ENCODE results near the gene SLC19A1.

The SLC19A1 gene

DNA sequence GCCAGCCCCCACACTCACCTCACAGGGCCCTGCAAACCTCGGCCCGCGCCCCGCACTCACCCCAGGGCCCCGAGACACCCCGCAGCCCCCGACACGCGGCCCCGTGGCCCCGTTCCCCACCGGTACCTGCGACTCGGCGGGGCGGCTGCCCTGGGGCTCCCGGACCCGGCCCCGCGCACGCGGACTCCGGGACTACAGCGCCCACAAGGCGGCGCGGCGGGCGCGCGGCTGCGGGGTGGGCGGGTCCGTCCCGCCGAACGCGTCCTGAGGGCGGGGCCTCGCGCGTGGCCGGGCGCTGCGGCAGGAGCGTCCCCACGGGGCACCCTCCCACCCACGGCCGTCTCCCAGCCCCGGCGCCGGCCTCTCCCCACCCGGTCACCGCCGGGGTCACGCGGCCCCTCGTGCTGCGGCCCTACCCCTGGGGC is at the start of gene SLC19A1:
Gene SLC19A1, minus strand, starts transcription at position 199 of the 425 bp plus-strand sequence. CDS start 4,481 bp downstream, outside the sequence.
- peak in 1 of 2 experiments; percentile 20 for DNase-seq (ENCODE audit: low read depth in 2 of 2)

DNA sequence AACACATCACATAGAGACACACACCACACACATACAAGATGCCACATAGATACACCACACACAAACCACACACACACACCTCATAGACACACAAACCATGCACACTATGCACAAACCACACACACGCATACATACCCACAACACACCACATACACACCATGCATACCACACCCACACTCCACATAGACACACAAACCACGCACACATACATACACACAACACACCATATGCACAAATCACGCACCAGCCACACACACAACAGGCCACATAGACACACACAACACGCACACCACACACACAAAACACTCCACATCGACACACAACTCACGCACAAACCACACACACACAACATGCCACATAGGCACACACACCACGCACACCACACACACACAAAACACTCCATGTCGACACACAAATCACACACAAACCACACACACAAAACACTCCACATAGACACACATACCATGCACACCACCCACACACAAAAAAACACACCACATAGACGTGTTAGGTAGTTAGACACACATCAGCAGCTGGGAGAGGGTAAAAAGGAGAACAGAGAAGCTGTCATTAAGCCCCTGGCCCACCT is 49.5 kb upstream of the SLC19A1 start:
- DNase-seq (ENCODE audit: low read depth in 2 of 2): no peak

DNA sequence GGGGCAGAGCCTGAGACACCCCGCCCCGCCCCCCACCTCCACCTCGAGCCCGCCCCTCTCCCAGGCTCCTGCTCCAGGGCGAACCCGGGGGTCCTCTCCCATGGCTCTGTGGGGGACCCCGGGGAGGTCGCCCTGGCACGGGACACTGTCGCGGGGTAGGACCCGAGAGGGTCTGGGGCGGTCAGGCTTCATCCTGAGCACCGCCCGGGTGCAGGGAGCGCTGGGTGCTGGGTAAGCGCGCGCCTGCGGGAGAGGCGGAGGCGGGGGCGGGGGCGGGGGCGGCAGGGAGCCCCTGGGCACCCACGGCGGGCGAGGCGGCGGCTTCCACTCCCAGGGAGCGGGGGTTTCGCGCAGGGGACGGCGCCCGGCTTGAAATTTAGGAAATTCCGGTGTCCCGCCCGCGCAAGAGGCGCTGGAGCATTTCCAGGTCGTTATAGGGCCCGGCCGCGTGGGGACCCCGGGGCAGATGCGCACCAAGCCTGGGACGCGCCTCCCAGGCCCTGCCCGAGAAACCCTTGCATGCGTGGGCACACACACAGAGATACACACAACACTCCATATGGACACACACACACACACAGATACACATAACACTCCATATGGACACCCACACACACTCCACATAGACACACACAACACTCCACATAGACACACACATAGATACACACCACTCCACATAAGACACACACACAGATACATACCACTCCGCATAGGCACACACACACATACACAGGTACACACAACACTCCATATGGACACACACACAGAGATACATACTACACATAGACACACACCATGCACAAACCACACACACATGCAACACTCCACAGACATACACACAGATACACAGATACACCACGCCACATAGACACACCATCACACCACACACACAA is 48.7 kb upstream of the SLC19A1 start:
- no peak for DNase-seq (ENCODE audit: low read depth in 2 of 2)

DNA sequence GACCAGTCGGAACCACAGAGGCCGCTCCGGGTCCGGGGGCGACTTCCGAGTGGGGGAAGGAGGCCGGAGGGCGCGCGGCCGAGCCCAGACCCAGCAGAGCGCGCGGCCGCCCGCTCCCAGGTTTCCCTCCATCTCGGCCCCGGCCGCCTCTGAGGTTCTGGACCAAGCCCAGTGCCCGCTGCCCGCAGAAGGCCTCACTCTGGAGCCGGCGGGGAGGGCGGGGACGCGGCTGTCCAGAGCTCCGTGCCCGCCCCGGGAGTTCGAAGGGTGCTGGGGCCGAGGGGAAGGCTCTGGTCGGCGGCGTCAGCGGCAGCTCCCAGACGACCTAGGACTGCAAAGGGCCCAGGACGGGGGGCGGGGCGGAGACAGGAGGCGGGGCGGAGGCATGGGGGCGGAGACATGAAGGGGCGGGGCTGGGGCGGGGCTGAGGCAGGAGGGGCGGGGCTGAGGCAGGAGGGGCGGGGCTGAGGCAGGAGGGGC is 48.0 kb upstream of the SLC19A1 start:
- peak; percentile 15 to 21 for DNase-seq (ENCODE audit: low read depth in 2 of 2)

DNA sequence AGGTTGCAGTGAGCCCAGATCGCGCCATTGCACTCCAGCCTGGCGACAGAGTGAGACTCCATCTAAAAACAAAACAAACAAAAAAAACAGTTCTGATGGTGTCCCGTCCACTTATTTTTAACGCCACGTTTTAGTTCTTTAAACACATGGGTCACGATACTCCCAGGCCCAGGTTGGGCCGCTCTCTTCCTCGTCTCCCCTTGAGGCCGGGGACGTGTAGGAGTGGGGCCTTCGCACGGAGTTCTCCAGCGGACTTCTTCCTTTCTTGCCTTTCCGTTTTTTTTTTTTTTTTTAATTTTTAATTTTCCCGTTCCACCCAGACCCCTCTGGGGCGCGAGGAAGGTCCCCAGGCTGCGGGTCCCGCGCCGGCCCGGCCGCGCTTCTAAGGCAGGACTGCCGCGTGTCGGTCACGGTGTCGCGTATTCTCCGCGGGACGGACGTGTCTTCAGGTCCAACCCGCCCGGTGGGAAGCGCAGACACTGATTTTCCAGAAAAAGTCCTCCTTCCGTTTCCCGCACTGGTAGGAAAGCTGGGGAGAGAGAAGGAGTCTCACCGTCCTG is 47.5 kb upstream of the SLC19A1 start:
- no peak for DNase-seq (ENCODE audit: low read depth in 2 of 2)

DNA sequence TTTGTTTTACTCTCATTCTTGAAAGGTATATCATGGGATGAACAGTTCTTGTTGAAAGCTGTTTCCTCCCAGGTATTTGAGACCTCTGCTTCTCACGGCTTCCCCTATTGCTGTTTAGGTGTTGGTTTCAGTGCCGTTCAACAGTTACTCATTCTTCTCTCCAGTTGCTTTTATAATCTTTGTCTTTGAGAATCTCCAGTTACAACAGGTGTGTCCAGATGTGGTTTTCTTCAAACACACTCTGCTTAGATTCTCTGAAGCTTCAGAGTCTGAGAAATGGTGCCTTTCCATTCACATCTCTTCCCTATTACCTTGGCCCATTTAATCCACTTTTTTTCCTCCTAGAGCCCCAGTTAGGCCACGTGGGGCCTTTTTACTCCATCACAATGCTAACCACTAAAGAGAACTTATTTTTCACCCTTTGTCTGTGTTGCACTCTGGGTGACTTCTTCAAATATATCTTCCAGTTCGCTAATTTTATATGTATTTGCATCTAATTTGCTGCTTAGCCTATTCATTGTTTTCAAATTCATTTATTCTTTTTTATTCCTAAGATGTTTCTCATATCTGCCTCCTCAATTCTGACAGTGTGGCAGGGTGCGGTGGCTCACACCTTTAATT is 46.7 kb upstream of the SLC19A1 start:
- DNase-seq (ENCODE audit: low read depth in 2 of 2): no peak

DNA sequence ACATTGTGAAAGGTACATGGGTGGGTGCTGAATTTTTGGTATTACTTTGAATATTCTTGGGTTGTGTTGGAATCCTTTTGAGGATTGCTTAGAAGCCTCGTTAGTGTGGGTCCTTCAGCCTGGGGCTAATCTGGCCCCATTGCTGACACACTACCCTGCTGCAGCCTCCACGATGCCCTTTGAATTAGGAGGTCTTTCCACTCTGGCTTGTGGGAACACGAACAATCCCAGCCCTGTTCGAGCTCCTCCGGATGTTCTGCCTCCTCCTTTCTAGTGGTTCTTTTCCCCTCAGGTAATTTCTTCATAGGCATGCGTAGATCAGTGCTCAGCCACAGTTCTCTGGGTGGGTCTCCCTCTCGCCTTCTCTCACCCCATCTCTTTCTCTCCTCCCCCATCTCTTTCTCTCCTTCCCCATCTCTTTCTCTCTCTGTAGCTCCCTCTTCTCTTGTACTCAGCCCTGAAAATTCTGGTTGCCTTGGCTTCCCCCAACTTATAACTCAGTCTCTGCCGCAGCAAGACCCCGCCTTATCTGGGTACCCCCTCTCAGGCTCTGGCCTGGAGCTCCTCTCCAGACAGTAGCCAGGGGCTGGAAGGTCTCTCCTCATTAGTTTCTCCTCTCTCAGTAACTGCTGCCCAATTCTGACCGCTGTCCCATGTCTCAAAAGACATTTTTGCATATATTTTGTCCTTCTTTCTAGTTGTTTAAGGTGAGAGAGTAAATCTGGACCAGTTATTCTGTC is 46.0 kb upstream of the SLC19A1 start:
- no peak for DNase-seq (ENCODE audit: low read depth in 2 of 2)

DNA sequence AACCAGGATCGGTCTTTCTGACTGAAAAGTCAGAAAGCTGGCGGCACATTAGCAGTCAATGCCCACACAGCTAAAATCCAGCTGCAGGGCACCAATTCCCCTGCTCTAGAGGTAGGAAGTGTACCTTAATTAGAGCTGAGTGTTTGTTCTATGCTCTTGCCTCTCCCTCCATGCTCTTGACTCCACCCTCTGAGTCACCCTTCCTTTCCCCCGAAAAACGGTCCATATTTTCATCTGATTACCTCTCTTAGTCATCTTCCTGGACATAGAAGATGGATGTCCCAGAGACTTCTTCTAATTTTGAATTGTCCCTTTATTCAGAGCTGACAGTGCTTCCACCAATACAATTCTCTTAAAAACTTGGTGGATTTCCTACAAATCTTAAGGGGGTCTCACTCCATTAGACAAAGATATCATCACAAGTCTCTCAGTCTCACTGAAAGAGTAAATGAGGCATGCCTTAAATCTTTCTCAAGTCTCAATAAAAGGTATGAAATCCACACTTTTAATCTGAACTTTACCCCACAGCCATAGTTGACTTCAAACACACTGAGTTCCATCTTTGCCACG is 44.1 kb upstream of the SLC19A1 start:
- DNase-seq (ENCODE audit: low read depth in 2 of 2): no peak

DNA sequence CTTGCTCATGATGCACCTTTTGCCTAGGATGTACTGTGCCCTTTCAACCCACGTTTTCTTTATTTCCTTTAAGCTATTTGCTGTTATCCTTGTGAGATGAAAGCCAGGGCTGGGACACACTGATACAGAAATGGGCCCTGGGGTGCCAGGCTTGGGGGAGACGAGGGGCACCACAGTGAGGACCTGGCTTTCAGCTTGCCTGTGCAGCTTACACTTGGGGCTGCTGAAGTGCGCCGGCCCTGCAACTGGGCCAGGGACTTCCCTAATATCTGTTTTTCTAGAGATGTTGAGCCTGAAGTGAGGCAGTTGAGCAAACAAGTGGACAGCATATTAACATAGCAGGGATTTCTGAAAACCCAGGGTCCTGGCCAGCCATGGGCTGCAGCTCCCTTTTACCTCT is 42.5 kb upstream of the SLC19A1 start:
- DNase-seq (ENCODE audit: low read depth in 2 of 2): no peak

DNA sequence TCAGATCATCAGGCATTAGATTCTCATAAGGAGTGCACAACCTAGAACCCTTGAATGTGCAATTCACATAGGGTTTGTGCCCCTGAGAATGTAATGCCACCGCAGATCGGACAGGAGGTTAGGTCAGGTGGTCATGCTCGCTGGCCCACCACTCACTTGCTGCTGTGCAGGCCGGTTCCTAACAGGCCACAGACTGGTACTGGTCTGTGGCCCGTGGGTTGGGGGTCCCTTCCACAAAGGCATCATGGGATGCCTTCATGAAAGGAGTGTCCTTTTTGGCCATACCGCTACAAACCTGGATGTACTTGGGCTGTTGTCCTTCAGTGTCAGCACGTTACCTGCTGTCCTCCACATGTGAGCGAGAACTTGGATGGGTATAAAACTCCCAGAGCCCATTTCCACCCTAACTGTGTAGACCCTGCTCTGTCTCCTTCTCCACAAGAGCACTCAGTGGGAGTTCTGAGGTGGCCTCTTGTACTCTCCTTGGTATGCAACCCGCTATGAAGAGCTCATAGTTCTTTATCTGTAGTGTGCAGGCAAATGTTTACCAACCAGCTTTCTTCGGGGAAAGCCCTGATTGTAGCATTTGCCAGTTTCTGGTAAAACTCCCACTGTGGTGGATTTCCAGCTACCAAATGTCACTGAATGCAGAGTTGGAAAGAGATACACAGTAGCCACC is 41.7 kb upstream of the SLC19A1 start:
- no peak for DNase-seq (ENCODE audit: low read depth in 2 of 2)

DNA sequence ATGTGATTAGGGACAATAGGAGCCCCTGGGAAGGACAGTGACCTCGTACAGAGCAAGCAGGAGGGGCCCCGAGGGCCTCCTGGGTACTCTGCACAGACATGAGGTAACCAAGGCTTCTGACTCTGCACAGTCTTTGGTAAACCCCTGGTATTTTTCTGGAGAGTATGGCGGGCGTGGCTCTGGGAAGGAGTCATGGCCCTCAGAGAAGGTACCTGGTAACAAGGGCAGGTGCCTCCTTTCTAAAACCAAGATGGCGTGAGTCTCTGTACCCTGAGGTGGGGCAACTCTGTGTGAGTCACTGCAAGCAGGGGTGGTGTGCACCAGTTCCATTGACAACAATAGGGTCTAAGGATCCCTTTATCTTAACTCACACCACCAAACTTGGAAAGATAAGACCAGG is 39.9 kb upstream of the SLC19A1 start:
- DNase-seq (ENCODE audit: low read depth in 2 of 2): no peak

DNA sequence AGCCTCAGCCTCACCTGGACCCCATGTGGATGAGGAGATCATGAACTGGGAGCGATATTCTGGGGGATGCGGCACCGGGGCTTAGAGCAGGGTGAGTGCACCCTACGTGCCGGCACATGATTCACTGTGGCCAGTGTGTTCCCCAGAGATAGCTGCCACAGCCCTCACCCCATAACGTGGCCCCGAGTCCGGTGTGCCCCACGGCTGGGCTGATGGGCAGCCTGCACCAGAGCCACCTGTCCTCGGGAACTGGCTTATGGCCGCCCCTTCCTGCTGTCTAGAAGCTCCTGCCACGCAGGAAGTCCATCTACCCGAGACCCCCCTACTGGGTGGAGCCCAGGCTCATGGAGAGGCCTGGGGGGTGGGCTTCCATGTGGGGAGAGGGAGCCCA is 39.1 kb upstream of the SLC19A1 start:
- DNase-seq (ENCODE audit: low read depth in 2 of 2): no peak

DNA sequence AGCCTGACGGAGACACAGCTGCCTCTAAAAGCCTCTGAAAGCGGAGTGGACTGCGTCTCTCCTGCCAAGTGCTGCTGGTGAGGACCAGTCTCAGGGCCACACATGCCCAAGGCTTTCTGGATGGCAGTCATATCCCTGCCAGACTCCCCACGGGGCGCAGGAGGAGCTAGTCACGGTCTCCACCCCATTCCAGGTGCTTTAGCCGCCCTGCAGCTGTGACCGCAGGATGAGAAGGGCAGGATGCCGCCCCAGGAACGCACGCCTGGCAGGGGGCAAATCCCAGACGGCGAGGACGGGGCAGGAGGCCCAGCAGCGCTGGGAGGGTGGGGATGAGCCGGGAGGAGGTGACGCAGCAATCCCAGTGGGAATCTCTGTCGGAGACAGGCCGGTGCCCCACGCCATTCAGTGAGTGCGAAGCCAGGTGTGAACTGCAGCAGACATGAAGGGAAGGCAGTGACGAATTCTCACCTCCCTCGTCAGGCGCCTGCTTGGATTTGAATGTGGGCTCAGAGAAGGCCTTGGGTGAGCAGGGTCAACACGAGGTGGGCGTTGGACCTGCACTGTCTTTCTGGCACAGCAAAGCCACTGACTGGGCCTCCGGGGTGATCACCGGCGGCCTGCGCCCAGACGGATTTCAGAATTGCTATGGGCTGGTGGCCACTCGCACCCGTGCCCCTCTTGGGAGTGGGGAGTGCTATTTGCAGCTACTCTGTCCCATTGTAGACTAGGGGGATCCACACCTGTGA is 38.5 kb upstream of the SLC19A1 start:
- DNase-seq (ENCODE audit: low read depth in 2 of 2): no peak

DNA sequence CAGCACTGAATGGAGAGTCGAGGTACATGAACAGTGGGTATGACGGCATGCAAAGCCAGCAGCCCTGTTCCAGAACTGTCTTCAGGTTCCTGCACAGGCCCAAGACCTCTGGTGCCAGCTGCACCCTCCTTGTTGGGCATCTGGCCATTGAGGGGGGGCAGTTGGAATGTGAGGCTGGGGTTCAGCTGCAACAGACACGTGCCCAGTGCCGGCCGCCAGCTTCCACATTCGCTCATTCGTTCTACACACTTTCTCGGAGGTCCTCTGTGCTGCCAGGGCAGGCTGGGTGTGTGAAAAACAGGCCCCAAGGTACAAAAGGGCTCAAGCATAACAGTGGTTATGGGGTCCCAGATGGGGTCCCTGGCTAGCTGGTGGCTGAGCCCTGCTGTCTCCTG is 37.9 kb upstream of the SLC19A1 start:
- no peak for DNase-seq (ENCODE audit: low read depth in 2 of 2)

DNA sequence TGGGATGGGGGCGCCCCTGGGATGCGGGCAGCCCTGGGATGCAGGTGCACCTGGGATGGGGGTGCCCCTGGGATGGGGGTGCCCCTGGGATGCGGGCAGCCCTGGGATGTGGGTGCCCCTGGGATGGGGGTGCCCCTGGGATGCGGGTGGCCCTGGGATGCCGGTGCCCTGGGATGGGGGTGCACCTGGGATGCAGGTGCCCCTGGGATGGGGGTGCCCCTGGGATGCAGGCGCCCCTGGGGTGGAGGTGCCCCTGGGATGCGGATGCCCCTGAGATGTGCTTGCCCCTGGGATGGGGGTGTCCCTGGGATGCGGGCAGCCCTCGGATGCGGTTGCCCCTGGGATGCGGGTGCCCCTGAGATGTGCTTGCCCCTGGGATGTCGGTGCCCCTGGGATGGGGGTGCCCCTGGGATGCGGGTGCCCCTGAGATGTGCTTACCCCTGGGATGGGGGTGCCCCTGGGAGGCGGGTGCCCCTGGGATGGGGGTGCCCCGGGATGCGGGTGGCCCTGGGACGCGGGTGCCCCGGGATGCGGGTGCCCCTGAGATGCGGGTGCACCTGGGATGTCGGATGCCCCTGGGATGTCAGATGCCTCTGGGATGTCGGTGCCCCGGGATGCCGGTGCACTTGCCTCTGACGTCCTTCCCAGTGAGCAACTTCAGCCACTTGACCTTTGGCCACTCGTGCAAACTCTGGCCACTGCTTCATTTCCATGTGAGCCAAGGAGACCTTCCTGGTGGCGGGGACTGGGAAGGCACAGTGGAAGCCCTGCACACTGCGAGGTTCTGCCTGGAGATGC is 37.3 kb upstream of the SLC19A1 start:
- no peak for DNase-seq (ENCODE audit: low read depth in 2 of 2)

DNA sequence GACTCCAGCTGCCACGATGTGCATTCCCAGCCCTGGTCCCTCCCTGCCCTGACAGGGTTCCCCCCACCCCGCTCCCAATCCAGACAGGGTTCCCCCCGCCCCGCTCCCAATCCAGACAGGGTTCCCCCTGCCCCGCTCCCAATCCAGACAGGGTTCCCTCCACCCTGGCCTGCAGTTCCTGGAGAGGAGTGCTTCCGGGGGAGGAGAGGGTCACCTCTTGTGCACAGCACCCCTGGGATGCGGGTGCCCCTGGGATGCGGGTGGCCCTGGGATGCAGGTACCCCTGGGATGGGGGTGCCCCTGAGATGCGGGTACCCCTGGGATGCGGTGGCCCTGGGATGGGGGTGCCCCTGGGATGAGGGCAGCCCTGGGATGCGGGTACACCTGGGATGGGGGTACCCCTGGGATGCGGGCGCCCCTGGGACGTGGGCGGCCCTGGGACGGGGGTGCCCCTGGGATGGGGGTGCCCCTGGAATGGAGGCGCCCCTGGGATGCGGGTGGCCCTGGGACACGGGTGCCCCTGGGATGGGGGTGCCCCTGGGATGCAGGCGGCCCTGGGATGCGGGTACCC is 36.7 kb upstream of the SLC19A1 start:
- DNase-seq (ENCODE audit: low read depth in 2 of 2): no peak

DNA sequence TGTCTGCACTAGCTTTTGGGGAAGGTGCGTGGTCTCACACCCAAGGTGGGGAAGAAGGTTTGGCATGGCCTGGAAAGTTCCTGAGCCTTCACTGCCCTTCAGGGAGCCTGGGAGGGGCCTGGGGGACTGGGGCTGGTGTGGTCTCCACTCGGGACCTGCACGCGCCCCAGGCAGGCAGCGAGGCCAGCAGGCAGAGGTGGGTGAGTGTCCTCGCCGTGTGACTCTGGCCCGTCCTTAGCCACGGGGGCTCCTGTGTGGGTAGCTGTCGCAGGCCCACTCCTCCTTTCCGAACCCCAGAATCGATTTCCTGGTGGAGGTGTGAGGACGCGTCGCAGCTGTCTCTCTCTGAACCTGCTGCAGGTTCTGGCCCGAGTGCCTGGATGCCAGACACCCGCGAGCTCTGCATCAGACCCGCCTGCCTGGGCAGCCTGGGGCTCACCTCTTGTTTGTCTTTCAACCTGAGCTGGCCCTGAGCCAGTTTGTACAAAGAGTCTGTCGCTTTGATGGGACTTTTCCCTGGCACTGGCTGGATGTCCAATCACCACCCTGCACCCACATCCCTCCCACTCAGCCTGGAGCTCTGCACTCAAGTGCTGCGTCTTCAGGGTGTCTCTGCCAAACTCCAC is 36.0 kb upstream of the SLC19A1 start:
- DNase-seq (ENCODE audit: low read depth in 2 of 2): no peak

DNA sequence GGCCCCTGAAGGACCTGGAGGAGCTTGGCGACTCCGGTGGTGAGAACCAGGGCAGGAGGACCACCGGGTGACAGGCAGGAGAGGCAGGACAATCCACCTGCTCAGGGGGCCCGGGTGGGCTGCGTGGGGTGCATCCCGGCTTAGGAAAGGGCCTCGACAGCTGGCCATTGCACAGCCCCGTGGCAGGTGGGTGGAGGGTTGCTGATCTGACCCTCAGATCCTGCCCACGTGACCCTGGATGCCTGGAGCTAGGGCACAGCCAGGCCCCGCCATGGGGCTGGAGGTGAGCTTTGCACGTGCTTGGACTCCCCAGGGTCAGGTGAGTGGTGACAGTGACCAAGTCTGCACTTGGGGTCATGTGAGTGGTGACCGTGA is 35.5 kb upstream of the SLC19A1 start:
- no peak for DNase-seq (ENCODE audit: low read depth in 2 of 2)
